Bronchial epithelial cell (primary cell): ENCODE results near the gene MAML1. TPM values are rescaled to one million over a fixed set of nuclear protein-coding genes. Genes with fewer than 3 reads are reported as not detected.
A peak's percentile ranks its signal among the peaks of the same experiment; 100 is the strongest.

Experiments
- DNase-seq: peaks from one replicate; pipeline ENCODE4 v3.0.0-alpha.2; 2010; ENCODE audit warnings: low read depth
- FAIRE-seq: peaks from 2 replicates; lab custom pipeline; 2011; peaks lifted over from hg19 to GRCh38; lab: Jason Lieb, UNC
- H3K27me3 ChIP-seq: 2 replicates; pipeline ENCODE4 v1.5.1; 2011; ENCODE audit warnings: low read length; ENCODE audit not compliant: control insufficient read depth, insufficient read depth
- H3K36me3 ChIP-seq: 2 replicates; pipeline ENCODE4 v1.5.1; 2011; ENCODE audit warnings: low read length; ENCODE audit not compliant: control insufficient read depth, insufficient read depth
- H3K4me3 ChIP-seq: 2 replicates; pipeline ENCODE4 v1.5.1; 2011; ENCODE audit warnings: mild to moderate bottlenecking, low read depth, low read length, control low read depth
- total RNA-seq: library from RNA; depleted of rRNA; stranded (reverse); fragments of >200 nt; gene quantifications from 2 replicates; pipeline ENCODE4 v1.2.1, GENCODE V29; 2014
- TF ChIP-seq, protein P1 (sequence below): IDR thresholded peaks from 2 replicates; pipeline ENCODE4 v1.5.1; 2011; ENCODE audit warnings: mild to moderate bottlenecking, moderate library complexity, low read length, control low read depth, inconsistent platforms; ENCODE audit not compliant: insufficient read depth, severe bottlenecking

The MAML1 gene
- total RNA-seq, 1 donor from 2014 or later: 4.2 TPM

DNA sequence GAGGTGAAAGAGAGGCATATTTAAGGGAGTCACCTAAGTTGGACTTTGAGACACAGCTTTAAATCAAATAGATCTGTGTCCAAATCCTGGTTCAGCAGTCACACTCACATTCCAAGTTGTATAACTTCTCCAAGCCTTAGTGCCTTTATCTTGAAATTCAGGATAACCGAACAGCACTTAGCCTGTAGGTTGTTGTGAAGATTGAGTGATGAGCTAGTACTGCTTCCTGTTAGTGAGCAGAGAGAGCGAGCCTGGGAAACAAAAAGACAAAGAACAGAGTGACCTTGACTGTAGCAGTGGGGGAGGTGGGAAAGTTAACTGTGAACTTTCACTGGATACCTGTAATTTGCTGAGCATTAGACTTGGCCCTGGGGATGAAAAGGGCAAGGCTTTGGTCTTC is 22.4 kb downstream of the MAML1 start:
- DNase-seq (no peak), FAIRE-seq (no peak)
- Histone ChIP-seq H3K4me3 (no peak overlapping the region), H3K36me3 (no peaks in the 10 kb centered on the region), H3K27me3 (no peaks in the 10 kb centered on the region)
- TF ChIP-seq, protein P1, sequence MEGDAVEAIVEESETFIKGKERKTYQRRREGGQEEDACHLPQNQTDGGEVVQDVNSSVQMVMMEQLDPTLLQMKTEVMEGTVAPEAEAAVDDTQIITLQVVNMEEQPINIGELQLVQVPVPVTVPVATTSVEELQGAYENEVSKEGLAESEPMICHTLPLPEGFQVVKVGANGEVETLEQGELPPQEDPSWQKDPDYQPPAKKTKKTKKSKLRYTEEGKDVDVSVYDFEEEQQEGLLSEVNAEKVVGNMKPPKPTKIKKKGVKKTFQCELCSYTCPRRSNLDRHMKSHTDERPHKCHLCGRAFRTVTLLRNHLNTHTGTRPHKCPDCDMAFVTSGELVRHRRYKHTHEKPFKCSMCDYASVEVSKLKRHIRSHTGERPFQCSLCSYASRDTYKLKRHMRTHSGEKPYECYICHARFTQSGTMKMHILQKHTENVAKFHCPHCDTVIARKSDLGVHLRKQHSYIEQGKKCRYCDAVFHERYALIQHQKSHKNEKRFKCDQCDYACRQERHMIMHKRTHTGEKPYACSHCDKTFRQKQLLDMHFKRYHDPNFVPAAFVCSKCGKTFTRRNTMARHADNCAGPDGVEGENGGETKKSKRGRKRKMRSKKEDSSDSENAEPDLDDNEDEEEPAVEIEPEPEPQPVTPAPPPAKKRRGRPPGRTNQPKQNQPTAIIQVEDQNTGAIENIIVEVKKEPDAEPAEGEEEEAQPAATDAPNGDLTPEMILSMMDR: no peak

DNA sequence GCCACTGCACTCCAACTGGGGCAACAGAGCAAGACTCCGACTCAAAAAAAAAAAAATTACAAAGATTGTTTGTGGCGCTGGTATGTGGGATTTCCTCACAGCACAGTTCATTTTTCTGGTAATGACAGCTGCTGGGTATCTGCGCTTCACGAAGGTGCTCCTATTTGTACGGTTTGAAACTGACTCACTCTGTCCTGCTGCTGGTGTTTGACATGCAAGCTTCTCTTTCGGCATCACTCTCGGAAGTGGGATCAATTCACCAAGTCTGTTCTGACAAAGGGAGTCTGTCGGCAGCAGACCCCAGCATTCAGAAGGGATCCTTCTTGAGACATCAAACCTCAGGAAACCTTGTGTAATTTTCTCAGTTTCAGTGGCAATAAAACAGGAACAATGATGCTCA is 26.3 kb downstream of the MAML1 start:
- no peak overlapping the region for H3K4me3 ChIP-seq
- FAIRE-seq: no peak
- TF ChIP-seq, protein P1: no peak
- no peaks in the 10 kb centered on the region for H3K36me3 ChIP-seq
- H3K27me3 ChIP-seq: no peaks in the 10 kb centered on the region
- no peak for DNase-seq

DNA sequence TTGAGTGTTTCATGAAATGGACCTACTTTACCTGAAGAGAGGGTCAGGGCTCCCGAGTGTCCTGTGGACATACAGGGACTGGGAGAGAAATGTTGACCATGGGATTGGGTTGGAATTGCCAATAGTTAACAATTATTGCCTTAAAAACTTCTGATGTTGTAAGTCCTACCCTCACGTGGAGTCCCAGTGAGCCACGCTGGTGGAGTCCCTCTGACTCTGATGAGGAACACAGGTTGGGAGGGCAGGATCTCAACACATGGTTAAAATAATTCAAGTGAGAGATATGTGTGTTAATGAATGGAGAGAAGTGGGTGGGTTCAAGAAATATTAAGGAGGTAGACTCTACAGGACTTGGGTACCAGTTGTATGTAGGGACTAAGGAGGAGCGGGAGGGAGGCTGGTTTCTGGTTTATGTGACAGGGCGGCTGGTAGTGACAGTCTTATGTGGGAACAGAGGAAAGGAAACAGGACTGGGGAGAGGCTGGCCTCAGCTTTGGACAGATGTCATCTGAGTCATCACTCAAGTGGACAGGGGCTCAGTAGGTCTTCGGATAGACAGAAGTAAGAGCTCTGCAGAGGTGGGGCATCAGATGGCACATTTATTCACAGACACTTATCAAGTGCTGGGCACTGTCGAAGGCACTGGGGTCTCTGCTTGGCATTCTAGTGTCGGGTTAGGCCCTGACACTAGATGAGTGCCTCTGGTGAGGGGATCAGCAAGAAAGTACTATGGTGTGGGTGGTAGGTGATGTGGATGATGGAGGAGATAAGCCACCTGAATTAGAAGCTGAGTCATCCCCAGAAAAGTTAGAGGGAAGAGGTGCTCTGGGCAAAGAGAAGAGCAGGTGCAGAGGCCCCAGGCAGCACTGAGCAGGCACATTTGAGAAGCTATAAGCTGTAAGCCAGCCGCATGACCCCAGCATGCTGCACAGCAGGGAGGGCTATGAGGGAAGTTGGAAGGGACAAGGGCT is 27.2 kb downstream of the MAML1 start:
- DNase-seq: no peak
- no peak for FAIRE-seq
- H3K27me3 ChIP-seq: no peaks in the 10 kb centered on the region
- no peaks in the 10 kb centered on the region for H3K36me3 ChIP-seq
- TF ChIP-seq, protein P1: no peak
- no peak overlapping the region for H3K4me3 ChIP-seq

DNA sequence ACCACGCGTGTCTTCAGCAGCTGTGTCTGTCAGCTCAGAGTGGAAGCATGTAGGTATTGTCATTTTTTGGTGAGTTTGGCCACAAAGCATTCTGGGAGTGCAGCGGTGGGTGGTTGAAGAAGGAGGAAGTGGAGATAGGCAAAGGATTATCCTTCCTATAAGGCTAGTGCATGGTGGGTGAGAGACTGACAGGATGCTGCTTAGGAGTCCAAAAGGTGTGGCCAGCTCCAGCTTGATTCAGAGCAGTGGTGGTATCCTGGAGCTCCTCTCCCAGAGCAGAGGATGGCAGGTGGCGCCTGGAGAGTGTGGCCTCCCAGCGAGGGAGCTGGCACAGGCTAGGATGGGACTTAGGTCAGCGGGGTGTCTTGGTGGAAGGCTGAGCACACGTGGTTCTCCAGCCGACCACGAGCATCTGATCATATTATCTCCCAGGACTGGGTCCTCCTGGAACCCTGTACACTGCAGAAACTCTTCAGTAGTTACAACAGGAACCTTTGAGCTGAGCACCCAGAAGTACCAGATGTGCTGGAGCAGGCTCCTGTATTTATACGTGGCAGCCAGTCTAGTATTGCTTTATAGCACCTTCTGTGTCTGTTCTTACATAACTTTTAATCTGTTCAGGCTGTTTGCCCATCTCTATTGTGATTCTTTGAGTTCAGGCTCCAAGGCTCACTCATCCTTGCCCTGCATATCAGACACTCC is 29.6 kb downstream of the MAML1 start:
- Histone ChIP-seq H3K4me3 (no peak overlapping the region), H3K36me3 (peaks cover 9% of the 10 kb centered on the region), H3K27me3 (no peaks in the 10 kb centered on the region)
- DNase-seq (no peak), FAIRE-seq (no peak)
- TF ChIP-seq, protein P1: no peak

DNA sequence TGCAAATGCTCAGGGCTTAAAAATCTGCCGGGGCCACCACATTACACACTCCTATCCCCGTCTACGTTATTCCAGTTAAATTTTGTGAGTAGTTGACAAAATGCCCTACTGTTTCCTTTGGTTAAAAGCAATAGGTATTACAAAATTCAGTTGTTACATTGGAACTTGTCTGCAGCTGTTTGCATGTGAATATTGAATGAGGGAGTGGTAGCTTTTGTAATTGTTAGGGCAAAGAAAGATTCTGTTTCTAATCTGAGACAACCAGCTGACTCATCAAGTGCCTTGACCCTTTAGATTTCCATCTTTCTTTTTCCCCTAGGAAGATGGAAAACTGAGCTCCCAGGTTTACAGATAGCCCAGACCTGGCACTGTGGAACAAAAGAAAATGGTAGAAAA is 30.2 kb downstream of the MAML1 start:
- DNase-seq (peak; percentile 71), FAIRE-seq (no peak)
- peaks cover 10% of the 10 kb centered on the region for H3K36me3 ChIP-seq

More for the DNA sequence above, 30.2 kb downstream of the MAML1 start:
- H3K27me3 ChIP-seq: no peaks in the 10 kb centered on the region
- H3K4me3 ChIP-seq: no peak overlapping the region
- TF ChIP-seq, protein P1: no peak
